ENCODE results near the gene AFF3. TPM values are rescaled to one million over a fixed set of nuclear protein-coding genes. Genes with fewer than 3 reads are reported as not detected.

The AFF3 gene
- total and polyA plus RNA-seq, 4 donors: 0.48 to 5.3 (median 2.3) TPM

DNA sequence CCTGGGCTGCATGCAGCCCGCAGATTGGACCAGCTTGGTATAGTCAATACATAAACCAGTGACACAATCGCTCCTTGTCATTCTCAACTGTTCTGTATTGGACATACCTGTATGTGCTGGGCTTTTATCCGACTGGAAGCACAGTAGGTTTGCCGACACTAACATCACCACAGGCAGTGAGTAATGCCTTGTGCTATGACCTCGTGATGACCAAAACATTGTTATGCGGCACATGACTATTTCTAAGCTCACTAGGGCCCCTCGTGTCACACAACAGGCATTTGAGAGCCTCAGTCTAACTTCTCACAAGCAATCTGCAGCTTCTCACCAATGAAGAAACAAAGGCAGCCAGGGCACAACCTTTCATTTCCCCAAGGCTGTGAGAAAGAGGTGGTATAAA, 320.8 kb downstream of the AFF3 start:
- TF ChIP-seq, protein P1, sequence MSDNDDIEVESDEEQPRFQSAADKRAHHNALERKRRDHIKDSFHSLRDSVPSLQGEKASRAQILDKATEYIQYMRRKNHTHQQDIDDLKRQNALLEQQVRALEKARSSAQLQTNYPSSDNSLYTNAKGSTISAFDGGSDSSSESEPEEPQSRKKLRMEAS (IDR thresholded peaks at IDR 0.05): no peak
- no peak for TF ChIP-seq RXRA (IDR thresholded peaks at IDR 0.05)
- no peak for TF ChIP-seq TAF1 (conservative IDR thresholded peaks at IDR 0.05)
- TF ChIP-seq FOXA2 (IDR thresholded peaks at IDR 0.05): no peak
- TF ChIP-seq HNF4G (IDR thresholded peaks at IDR 0.05): no peak
- no peak for TF ChIP-seq GABPA (IDR thresholded peaks at IDR 0.05 in 1 of 2, conservative IDR thresholded peaks at IDR 0.05 in 1 of 2)
- no peak for TF ChIP-seq JUND (IDR thresholded peaks at IDR 0.05)
- TF ChIP-seq HNF4A (conservative IDR thresholded peaks at IDR 0.05): no peak
- TF ChIP-seq, protein P2, sequence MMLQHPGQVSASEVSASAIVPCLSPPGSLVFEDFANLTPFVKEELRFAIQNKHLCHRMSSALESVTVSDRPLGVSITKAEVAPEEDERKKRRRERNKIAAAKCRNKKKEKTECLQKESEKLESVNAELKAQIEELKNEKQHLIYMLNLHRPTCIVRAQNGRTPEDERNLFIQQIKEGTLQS (IDR thresholded peaks at IDR 0.05): no peak
- no peak for TF ChIP-seq YY1 (IDR thresholded peaks at IDR 0.05)
- TF ChIP-seq RAD21 (IDR thresholded peaks at IDR 0.05): no peak
- TF ChIP-seq NR2F2 (IDR thresholded peaks at IDR 0.05): no peak
- TF ChIP-seq EGR1 (IDR thresholded peaks at IDR 0.05; ENCODE audit: low read depth in 2 of 2): no peak
- TF ChIP-seq, protein P3, sequence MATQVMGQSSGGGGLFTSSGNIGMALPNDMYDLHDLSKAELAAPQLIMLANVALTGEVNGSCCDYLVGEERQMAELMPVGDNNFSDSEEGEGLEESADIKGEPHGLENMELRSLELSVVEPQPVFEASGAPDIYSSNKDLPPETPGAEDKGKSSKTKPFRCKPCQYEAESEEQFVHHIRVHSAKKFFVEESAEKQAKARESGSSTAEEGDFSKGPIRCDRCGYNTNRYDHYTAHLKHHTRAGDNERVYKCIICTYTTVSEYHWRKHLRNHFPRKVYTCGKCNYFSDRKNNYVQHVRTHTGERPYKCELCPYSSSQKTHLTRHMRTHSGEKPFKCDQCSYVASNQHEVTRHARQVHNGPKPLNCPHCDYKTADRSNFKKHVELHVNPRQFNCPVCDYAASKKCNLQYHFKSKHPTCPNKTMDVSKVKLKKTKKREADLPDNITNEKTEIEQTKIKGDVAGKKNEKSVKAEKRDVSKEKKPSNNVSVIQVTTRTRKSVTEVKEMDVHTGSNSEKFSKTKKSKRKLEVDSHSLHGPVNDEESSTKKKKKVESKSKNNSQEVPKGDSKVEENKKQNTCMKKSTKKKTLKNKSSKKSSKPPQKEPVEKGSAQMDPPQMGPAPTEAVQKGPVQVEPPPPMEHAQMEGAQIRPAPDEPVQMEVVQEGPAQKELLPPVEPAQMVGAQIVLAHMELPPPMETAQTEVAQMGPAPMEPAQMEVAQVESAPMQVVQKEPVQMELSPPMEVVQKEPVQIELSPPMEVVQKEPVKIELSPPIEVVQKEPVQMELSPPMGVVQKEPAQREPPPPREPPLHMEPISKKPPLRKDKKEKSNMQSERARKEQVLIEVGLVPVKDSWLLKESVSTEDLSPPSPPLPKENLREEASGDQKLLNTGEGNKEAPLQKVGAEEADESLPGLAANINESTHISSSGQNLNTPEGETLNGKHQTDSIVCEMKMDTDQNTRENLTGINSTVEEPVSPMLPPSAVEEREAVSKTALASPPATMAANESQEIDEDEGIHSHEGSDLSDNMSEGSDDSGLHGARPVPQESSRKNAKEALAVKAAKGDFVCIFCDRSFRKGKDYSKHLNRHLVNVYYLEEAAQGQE (IDR thresholded peaks at IDR 0.05): no peak
- TF ChIP-seq, protein P4, sequence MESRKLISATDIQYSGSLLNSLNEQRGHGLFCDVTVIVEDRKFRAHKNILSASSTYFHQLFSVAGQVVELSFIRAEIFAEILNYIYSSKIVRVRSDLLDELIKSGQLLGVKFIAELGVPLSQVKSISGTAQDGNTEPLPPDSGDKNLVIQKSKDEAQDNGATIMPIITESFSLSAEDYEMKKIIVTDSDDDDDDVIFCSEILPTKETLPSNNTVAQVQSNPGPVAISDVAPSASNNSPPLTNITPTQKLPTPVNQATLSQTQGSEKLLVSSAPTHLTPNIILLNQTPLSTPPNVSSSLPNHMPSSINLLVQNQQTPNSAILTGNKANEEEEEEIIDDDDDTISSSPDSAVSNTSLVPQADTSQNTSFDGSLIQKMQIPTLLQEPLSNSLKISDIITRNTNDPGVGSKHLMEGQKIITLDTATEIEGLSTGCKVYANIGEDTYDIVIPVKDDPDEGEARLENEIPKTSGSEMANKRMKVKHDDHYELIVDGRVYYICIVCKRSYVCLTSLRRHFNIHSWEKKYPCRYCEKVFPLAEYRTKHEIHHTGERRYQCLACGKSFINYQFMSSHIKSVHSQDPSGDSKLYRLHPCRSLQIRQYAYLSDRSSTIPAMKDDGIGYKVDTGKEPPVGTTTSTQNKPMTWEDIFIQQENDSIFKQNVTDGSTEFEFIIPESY (IDR thresholded peaks at IDR 0.05): no peak
- TF ChIP-seq, protein P5, sequence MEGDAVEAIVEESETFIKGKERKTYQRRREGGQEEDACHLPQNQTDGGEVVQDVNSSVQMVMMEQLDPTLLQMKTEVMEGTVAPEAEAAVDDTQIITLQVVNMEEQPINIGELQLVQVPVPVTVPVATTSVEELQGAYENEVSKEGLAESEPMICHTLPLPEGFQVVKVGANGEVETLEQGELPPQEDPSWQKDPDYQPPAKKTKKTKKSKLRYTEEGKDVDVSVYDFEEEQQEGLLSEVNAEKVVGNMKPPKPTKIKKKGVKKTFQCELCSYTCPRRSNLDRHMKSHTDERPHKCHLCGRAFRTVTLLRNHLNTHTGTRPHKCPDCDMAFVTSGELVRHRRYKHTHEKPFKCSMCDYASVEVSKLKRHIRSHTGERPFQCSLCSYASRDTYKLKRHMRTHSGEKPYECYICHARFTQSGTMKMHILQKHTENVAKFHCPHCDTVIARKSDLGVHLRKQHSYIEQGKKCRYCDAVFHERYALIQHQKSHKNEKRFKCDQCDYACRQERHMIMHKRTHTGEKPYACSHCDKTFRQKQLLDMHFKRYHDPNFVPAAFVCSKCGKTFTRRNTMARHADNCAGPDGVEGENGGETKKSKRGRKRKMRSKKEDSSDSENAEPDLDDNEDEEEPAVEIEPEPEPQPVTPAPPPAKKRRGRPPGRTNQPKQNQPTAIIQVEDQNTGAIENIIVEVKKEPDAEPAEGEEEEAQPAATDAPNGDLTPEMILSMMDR (IDR thresholded peaks at IDR 0.05; ENCODE audit: low read depth, low read length, missing input control): no peak
- TF ChIP-seq SP1 (IDR thresholded peaks at IDR 0.05): no peak
- TF ChIP-seq FOXA1 (IDR thresholded peaks at IDR 0.05): no peak
- Histone ChIP-seq H3K9me3 (ENCODE audit: control insufficient read depth in 4 of 4, low read length in 3 of 4) (no peaks in the 10 kb centered on the region), H3K27me3 (ENCODE audit: control insufficient read depth in 4 of 4, insufficient read depth in 4 of 4, low read length in 3 of 4) (no peaks in the 10 kb centered on the region), H3K27ac (ENCODE audit: low read depth in 1 of 2, low read length in 2 of 2) (no peak overlapping the region), H3K36me3 (ENCODE audit: control insufficient read depth in 4 of 4, insufficient read depth in 3 of 4, low read depth in 1 of 4, low read length in 3 of 4) (no peaks in the 10 kb centered on the region), H3K4me1 (ENCODE audit: control insufficient read depth in 4 of 4, insufficient read depth in 4 of 4, low read length in 3 of 4) (peaks cover 0 to 11% (median 3%) of the 10 kb centered on the region in 4 donors), H3K4me3 (ENCODE audit: low read depth in 1 of 3, low read length in 3 of 3) (no peak overlapping the region), H3K9ac (ENCODE audit: low read depth in 1 of 2, low read length in 2 of 2) (no peak overlapping the region)
- no peak for DNase-seq (ENCODE audit: low spot score)
- WGBS: 93% methylated on average over 7 of the region's 7 CpGs

Measured in liver (tissue), 9 donors.